ENCODE results near the gene ADAMTSL1.

DNA sequence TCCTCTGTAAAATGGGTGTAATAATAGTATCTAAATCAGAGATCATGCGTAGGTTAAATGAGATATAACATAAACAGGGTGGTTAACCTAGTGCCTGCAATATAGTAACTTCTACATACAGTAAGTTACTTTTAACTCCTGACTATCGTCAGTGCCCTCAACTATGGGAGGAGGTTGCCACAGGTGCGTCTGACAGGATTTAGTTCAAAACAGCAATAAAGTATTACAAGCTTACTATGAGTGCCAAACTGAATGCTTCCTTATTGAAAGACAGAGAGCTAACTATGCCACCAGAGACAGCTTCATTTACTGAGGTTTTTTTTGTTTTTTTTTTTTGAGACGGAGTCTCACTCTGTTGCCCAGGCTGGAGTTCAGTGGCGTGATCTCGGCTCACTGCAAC, 209.0 kb downstream of the ADAMTSL1 start:
- TF ChIP-seq, protein P1, sequence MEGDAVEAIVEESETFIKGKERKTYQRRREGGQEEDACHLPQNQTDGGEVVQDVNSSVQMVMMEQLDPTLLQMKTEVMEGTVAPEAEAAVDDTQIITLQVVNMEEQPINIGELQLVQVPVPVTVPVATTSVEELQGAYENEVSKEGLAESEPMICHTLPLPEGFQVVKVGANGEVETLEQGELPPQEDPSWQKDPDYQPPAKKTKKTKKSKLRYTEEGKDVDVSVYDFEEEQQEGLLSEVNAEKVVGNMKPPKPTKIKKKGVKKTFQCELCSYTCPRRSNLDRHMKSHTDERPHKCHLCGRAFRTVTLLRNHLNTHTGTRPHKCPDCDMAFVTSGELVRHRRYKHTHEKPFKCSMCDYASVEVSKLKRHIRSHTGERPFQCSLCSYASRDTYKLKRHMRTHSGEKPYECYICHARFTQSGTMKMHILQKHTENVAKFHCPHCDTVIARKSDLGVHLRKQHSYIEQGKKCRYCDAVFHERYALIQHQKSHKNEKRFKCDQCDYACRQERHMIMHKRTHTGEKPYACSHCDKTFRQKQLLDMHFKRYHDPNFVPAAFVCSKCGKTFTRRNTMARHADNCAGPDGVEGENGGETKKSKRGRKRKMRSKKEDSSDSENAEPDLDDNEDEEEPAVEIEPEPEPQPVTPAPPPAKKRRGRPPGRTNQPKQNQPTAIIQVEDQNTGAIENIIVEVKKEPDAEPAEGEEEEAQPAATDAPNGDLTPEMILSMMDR (IDR thresholded peaks at IDR 0.05), result no peak
- TF ChIP-seq POLR2AphosphoS5 (IDR thresholded peaks at IDR 0.05; ENCODE audit: low read depth, low read length) (no peak), TCF7L2 (IDR thresholded peaks at IDR 0.05; ENCODE audit: low read depth, low read length) (no peak)
- TF ChIP-seq, protein P2, sequence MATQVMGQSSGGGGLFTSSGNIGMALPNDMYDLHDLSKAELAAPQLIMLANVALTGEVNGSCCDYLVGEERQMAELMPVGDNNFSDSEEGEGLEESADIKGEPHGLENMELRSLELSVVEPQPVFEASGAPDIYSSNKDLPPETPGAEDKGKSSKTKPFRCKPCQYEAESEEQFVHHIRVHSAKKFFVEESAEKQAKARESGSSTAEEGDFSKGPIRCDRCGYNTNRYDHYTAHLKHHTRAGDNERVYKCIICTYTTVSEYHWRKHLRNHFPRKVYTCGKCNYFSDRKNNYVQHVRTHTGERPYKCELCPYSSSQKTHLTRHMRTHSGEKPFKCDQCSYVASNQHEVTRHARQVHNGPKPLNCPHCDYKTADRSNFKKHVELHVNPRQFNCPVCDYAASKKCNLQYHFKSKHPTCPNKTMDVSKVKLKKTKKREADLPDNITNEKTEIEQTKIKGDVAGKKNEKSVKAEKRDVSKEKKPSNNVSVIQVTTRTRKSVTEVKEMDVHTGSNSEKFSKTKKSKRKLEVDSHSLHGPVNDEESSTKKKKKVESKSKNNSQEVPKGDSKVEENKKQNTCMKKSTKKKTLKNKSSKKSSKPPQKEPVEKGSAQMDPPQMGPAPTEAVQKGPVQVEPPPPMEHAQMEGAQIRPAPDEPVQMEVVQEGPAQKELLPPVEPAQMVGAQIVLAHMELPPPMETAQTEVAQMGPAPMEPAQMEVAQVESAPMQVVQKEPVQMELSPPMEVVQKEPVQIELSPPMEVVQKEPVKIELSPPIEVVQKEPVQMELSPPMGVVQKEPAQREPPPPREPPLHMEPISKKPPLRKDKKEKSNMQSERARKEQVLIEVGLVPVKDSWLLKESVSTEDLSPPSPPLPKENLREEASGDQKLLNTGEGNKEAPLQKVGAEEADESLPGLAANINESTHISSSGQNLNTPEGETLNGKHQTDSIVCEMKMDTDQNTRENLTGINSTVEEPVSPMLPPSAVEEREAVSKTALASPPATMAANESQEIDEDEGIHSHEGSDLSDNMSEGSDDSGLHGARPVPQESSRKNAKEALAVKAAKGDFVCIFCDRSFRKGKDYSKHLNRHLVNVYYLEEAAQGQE (IDR thresholded peaks at IDR 0.05; ENCODE audit: insufficient read depth in 1 of 2, low read depth in 2 of 2, low read length in 1 of 2), result no peak

All from Panc1 (cell line).